Measurements from ENCODE around the gene CAV1.

DNA sequence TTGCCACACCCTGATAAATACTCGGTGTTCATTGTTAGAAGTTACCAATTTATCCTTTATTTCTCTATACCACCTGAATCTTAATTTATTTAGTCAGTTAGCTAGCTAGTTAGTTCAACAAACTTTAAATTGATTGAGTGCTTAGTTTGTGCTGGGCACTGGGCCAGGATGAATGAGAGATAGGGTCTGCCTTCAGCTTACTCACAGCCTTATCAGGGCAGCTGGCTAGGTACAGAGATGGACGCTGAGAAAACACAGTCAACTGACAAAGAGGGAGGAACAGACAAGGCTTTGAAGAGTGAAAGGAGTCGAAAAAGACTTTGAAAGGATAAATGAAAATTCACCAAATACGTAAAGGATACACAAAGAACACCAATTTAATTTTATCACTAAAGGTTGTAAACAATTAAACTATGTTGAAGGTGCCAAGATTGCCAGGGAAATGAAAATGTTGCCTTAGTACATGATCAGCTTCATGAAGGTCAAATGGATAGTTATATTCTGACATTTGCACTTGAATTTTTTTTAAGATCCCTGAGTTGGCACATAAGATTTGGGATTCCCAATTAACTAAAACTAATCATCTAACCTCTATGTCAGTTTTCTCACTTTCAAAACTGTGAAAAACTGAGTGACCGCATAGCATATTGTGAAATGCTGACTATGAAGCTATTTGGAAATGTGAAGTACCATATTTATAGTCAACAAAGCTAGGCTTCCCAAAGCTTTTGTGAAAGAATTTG lies 23.2 kb upstream of the CAV1 start:
- TF ChIP-seq POLR2AphosphoS5 (IDR thresholded peaks at IDR 0.05; ENCODE audit: low read depth), result no peak
- TF ChIP-seq, protein P1, sequence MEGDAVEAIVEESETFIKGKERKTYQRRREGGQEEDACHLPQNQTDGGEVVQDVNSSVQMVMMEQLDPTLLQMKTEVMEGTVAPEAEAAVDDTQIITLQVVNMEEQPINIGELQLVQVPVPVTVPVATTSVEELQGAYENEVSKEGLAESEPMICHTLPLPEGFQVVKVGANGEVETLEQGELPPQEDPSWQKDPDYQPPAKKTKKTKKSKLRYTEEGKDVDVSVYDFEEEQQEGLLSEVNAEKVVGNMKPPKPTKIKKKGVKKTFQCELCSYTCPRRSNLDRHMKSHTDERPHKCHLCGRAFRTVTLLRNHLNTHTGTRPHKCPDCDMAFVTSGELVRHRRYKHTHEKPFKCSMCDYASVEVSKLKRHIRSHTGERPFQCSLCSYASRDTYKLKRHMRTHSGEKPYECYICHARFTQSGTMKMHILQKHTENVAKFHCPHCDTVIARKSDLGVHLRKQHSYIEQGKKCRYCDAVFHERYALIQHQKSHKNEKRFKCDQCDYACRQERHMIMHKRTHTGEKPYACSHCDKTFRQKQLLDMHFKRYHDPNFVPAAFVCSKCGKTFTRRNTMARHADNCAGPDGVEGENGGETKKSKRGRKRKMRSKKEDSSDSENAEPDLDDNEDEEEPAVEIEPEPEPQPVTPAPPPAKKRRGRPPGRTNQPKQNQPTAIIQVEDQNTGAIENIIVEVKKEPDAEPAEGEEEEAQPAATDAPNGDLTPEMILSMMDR (conservative IDR thresholded peaks at IDR 0.05; ENCODE audit: low read depth in 2 of 2), result no peak
- TF ChIP-seq, protein P2, sequence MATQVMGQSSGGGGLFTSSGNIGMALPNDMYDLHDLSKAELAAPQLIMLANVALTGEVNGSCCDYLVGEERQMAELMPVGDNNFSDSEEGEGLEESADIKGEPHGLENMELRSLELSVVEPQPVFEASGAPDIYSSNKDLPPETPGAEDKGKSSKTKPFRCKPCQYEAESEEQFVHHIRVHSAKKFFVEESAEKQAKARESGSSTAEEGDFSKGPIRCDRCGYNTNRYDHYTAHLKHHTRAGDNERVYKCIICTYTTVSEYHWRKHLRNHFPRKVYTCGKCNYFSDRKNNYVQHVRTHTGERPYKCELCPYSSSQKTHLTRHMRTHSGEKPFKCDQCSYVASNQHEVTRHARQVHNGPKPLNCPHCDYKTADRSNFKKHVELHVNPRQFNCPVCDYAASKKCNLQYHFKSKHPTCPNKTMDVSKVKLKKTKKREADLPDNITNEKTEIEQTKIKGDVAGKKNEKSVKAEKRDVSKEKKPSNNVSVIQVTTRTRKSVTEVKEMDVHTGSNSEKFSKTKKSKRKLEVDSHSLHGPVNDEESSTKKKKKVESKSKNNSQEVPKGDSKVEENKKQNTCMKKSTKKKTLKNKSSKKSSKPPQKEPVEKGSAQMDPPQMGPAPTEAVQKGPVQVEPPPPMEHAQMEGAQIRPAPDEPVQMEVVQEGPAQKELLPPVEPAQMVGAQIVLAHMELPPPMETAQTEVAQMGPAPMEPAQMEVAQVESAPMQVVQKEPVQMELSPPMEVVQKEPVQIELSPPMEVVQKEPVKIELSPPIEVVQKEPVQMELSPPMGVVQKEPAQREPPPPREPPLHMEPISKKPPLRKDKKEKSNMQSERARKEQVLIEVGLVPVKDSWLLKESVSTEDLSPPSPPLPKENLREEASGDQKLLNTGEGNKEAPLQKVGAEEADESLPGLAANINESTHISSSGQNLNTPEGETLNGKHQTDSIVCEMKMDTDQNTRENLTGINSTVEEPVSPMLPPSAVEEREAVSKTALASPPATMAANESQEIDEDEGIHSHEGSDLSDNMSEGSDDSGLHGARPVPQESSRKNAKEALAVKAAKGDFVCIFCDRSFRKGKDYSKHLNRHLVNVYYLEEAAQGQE (IDR thresholded peaks at IDR 0.05; ENCODE audit: unreplicated experiment), result no peak
- no peak for TF ChIP-seq EZH2phosphoT487 (IDR thresholded peaks at IDR 0.05; ENCODE audit: unreplicated experiment)
- TF ChIP-seq EZH2 (IDR thresholded peaks at IDR 0.05; ENCODE audit: low read depth, unreplicated experiment), result no peak
- TF ChIP-seq, protein P3, sequence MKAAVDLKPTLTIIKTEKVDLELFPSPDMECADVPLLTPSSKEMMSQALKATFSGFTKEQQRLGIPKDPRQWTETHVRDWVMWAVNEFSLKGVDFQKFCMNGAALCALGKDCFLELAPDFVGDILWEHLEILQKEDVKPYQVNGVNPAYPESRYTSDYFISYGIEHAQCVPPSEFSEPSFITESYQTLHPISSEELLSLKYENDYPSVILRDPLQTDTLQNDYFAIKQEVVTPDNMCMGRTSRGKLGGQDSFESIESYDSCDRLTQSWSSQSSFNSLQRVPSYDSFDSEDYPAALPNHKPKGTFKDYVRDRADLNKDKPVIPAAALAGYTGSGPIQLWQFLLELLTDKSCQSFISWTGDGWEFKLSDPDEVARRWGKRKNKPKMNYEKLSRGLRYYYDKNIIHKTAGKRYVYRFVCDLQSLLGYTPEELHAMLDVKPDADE (IDR thresholded peaks at IDR 0.05), result no peak
- TF ChIP-seq ZNF114 (CRISPR knock-in tag; IDR thresholded peaks at IDR 0.05), result no peak
- TF ChIP-seq CREB1 (CRISPR knock-in tag; IDR thresholded peaks at IDR 0.05; ENCODE audit: low read depth), result no peak
- TF ChIP-seq STAT1 (IDR thresholded peaks at IDR 0.05; ENCODE audit: unreplicated experiment), result no peak
- TF ChIP-seq ZNF331 (CRISPR knock-in tag; IDR thresholded peaks at IDR 0.05; ENCODE audit: low read depth), result no peak
- TF ChIP-seq NANOG (IDR thresholded peaks at IDR 0.05; ENCODE audit: borderline replicate concordance), result no peak
- no peak for TF ChIP-seq JUNB (IDR thresholded peaks at IDR 0.05; ENCODE audit: unreplicated experiment)
- TF ChIP-seq, protein P4, sequence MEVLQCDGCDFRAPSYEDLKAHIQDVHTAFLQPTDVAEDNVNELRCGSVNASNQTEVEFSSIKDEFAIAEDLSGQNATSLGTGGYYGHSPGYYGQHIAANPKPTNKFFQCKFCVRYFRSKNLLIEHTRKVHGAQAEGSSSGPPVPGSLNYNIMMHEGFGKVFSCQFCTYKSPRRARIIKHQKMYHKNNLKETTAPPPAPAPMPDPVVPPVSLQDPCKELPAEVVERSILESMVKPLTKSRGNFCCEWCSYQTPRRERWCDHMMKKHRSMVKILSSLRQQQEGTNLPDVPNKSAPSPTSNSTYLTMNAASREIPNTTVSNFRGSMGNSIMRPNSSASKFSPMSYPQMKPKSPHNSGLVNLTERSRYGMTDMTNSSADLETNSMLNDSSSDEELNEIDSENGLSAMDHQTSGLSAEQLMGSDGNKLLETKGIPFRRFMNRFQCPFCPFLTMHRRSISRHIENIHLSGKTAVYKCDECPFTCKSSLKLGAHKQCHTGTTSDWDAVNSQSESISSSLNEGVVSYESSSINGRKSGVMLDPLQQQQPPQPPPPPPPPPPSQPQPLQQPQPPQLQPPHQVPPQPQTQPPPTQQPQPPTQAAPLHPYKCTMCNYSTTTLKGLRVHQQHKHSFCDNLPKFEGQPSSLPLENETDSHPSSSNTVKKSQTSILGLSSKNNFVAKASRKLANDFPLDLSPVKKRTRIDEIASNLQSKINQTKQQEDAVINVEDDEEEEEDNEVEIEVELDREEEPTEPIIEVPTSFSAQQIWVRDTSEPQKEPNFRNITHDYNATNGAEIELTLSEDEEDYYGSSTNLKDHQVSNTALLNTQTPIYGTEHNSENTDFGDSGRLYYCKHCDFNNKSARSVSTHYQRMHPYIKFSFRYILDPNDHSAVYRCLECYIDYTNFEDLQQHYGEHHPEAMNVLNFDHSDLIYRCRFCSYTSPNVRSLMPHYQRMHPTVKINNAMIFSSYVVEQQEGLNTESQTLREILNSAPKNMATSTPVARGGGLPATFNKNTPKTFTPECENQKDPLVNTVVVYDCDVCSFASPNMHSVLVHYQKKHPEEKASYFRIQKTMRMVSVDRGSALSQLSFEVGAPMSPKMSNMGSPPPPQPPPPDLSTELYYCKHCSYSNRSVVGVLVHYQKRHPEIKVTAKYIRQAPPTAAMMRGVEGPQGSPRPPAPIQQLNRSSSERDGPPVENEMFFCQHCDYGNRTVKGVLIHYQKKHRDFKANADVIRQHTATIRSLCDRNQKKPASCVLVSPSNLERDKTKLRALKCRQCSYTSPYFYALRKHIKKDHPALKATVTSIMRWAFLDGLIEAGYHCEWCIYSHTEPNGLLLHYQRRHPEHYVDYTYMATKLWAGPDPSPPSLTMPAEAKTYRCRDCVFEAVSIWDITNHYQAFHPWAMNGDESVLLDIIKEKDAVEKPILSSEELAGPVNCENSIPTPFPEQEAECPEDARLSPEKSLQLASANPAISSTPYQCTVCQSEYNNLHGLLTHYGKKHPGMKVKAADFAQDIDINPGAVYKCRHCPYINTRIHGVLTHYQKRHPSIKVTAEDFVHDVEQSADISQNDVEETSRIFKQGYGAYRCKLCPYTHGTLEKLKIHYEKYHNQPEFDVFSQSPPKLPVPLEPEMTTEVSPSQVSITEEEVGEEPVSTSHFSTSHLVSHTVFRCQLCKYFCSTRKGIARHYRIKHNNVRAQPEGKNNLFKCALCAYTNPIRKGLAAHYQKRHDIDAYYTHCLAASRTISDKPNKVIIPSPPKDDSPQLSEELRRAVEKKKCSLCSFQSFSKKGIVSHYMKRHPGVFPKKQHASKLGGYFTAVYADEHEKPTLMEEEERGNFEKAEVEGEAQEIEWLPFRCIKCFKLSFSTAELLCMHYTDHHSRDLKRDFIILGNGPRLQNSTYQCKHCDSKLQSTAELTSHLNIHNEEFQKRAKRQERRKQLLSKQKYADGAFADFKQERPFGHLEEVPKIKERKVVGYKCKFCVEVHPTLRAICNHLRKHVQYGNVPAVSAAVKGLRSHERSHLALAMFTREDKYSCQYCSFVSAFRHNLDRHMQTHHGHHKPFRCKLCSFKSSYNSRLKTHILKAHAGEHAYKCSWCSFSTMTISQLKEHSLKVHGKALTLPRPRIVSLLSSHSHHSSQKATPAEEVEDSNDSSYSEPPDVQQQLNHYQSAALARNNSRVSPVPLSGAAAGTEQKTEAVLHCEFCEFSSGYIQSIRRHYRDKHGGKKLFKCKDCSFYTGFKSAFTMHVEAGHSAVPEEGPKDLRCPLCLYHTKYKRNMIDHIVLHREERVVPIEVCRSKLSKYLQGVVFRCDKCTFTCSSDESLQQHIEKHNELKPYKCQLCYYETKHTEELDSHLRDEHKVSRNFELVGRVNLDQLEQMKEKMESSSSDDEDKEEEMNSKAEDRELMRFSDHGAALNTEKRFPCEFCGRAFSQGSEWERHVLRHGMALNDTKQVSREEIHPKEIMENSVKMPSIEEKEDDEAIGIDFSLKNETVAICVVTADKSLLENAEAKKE (CRISPR knock-in tag; IDR thresholded peaks at IDR 0.05), result no peak
